ENCODE data around the gene PATE3.

Gene PATE3

DNA sequence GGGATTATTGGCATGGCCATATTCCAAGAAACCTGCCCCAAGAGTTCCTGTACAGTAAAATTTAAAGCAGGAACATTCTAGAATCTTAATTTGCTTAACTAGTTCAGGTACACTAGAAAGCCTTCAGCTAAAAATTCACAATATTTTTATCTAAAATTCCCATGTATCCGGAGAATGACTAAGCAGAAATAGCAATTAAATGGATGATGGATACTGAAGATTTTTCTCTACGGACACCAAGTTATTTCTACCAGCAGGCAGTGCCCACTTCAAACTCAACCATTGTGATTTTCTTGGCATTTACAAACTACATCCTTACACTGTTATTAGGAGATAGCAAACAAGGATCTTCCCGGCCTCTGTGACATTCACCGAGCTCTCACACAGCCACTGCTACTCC, 2.9 kb downstream of the PATE3 start:
- TF ChIP-seq EZH2phosphoT487 (IDR thresholded peaks at IDR 0.05; ENCODE audit: borderline replicate concordance, low read length) (no peak), CTCF (IDR thresholded peaks at IDR 0.05; ENCODE audit: low read depth, low read length, poor library complexity, severe bottlenecking) (no peak)
- Histone ChIP-seq H3K27ac (ENCODE audit: low read depth, low read length) (no peak overlapping the region), H3K79me2 (ENCODE audit: control insufficient read depth, low read length) (no peaks in the 10 kb centered on the region), H3K27me3 (ENCODE audit: control insufficient read depth, low read length) (no peaks in the 10 kb centered on the region), H3K9me3 (ENCODE audit: control insufficient read depth, insufficient read depth, low read length) (no peaks in the 10 kb centered on the region), H3K4me1 (ENCODE audit: control insufficient read depth, low read length) (no peaks in the 10 kb centered on the region), H3K9me2 (replicated peaks; ENCODE audit: control insufficient read depth, low read length) (no peaks in the 10 kb centered on the region), H4K20me1 (ENCODE audit: control insufficient read depth, insufficient read depth, low read depth, low read length) (no peaks in the 10 kb centered on the region), H3K4me3 (ENCODE audit: low read length) (no peak overlapping the region), H3F3A (ENCODE audit: control insufficient read depth, insufficient read depth) (no peaks in the 10 kb centered on the region), H3K4me2 (ENCODE audit: low read length) (no peak overlapping the region), H3K36me3 (ENCODE audit: control insufficient read depth, low read length) (no peaks in the 10 kb centered on the region)

- H3K27me3 ChIP-seq (ENCODE audit: control insufficient read depth, low read length): no peaks in the 10 kb centered on the region
- TF ChIP-seq EZH2phosphoT487 (IDR thresholded peaks at IDR 0.05; ENCODE audit: borderline replicate concordance, low read length) (no peak), CTCF (IDR thresholded peaks at IDR 0.05; ENCODE audit: low read depth, low read length, poor library complexity, severe bottlenecking) (no peak)
- H3K9me2 ChIP-seq (replicated peaks; ENCODE audit: control insufficient read depth, low read length): no peaks in the 10 kb centered on the region
- H3F3A ChIP-seq (ENCODE audit: control insufficient read depth, insufficient read depth): no peaks in the 10 kb centered on the region
- H3K4me1 ChIP-seq (ENCODE audit: control insufficient read depth, low read length): no peaks in the 10 kb centered on the region
- H3K4me2 ChIP-seq (ENCODE audit: low read length): no peak overlapping the region
- H3K79me2 ChIP-seq (ENCODE audit: control insufficient read depth, low read length): no peaks in the 10 kb centered on the region
- H3K4me3 ChIP-seq (ENCODE audit: low read length): no peak overlapping the region
- H4K20me1 ChIP-seq (ENCODE audit: control insufficient read depth, insufficient read depth, low read depth, low read length): no peaks in the 10 kb centered on the region
- peaks cover 6% of the 10 kb centered on the region; the same call in 1 of the 2 replicates for H3K9me3 ChIP-seq (ENCODE audit: control insufficient read depth, insufficient read depth, low read length)
- no peaks in the 10 kb centered on the region for H3K36me3 ChIP-seq (ENCODE audit: control insufficient read depth, low read length)
- H3K27ac ChIP-seq (ENCODE audit: low read depth, low read length): no peak overlapping the region
These were observed 9.7 kb downstream of the PATE3 start for GRCh38 chr11:125797641-125798040.

GRCh38 chr11:125799808-125800207, 11.9 kb downstream of the PATE3 start:
- Histone ChIP-seq H3K79me2 (ENCODE audit: control insufficient read depth, low read length) (no peaks in the 10 kb centered on the region), H4K20me1 (ENCODE audit: control insufficient read depth, insufficient read depth, low read depth, low read length) (no peaks in the 10 kb centered on the region), H3K4me2 (ENCODE audit: low read length) (no peak overlapping the region), H3K4me3 (ENCODE audit: low read length) (no peak overlapping the region), H3K9me2 (replicated peaks; ENCODE audit: control insufficient read depth, low read length) (no peaks in the 10 kb centered on the region), H3F3A (ENCODE audit: control insufficient read depth, insufficient read depth) (no peaks in the 10 kb centered on the region), H3K4me1 (ENCODE audit: control insufficient read depth, low read length) (no peaks in the 10 kb centered on the region), H3K36me3 (ENCODE audit: control insufficient read depth, low read length) (no peaks in the 10 kb centered on the region), H3K9me3 (ENCODE audit: control insufficient read depth, insufficient read depth, low read length) (peaks cover 11% of the 10 kb centered on the region; the same call in 1 of the 2 replicates), H3K27me3 (ENCODE audit: control insufficient read depth, low read length) (no peaks in the 10 kb centered on the region), H3K27ac (ENCODE audit: low read depth, low read length) (no peak overlapping the region)
- no peak for TF ChIP-seq CTCF (IDR thresholded peaks at IDR 0.05; ENCODE audit: low read depth, low read length, poor library complexity, severe bottlenecking)
- no peak for TF ChIP-seq EZH2phosphoT487 (IDR thresholded peaks at IDR 0.05; ENCODE audit: borderline replicate concordance, low read length)

Measured in DOHH2 (cell line).